HUES48 (cell line): ENCODE measurements around the gene DERL2.

Source experiments
- H3K27ac ChIP-seq: one replicate; pipeline ENCODE4 v1.7.0; 2013; ENCODE audit warnings: low read depth, low read length, inconsistent platforms
- H3K27me3 ChIP-seq: 2 replicates; pipeline ENCODE4 v1.6.1; 2013; ENCODE audit warnings: mild to moderate bottlenecking, low read length; ENCODE audit not compliant: control insufficient read depth, insufficient read depth
- H3K36me3 ChIP-seq: 2 replicates; pipeline ENCODE4 v1.6.1; 2013; ENCODE audit warnings: low read length; ENCODE audit not compliant: control insufficient read depth, insufficient read depth
- H3K4me1 ChIP-seq: 2 replicates; pipeline ENCODE4 v1.6.1; 2013; ENCODE audit warnings: mild to moderate bottlenecking, low read length; ENCODE audit not compliant: control insufficient read depth, insufficient read depth
- H3K4me3 ChIP-seq: 2 replicates; pipeline ENCODE4 v1.5.1; 2013; ENCODE audit warnings: mild to moderate bottlenecking, low read depth, low read length
- H3K9ac ChIP-seq: 2 replicates; pipeline ENCODE4 v1.6.1; 2013; ENCODE audit warnings: mild to moderate bottlenecking, low read depth, low read length, moderate library complexity
- H3K9me3 ChIP-seq: 2 replicates; pipeline ENCODE4 v1.6.1; 2013; ENCODE audit warnings: low read length; ENCODE audit not compliant: control insufficient read depth, insufficient read depth

Gene DERL2

GRCh38 chr17:5472511-5472910 is 13.5 kb downstream of the DERL2 start:
- no peaks in the 10 kb centered on the region for H3K4me1 ChIP-seq
- H3K36me3 ChIP-seq: peaks cover 52% of the 10 kb centered on the region
- no peak overlapping the region for H3K4me3 ChIP-seq
- H3K27ac ChIP-seq: no peak overlapping the region
- no peaks in the 10 kb centered on the region for H3K27me3 ChIP-seq
- H3K9ac ChIP-seq: no peak overlapping the region
- H3K9me3 ChIP-seq: no peaks in the 10 kb centered on the region

- Histone ChIP-seq H3K36me3 (peaks cover 23% of the 10 kb centered on the region), H3K4me1 (peaks cover 6% of the 10 kb centered on the region), H3K9me3 (no peaks in the 10 kb centered on the region), H3K27me3 (no peaks in the 10 kb centered on the region), H3K9ac (peak overlapping the region; percentile 78), H3K4me3 (peak overlapping the region; percentile 91), H3K27ac (peak overlapping the region; percentile 83)
These were observed 17.9 kb downstream of the DERL2 start for GRCh38 chr17:5468075-5468473.

DNA sequence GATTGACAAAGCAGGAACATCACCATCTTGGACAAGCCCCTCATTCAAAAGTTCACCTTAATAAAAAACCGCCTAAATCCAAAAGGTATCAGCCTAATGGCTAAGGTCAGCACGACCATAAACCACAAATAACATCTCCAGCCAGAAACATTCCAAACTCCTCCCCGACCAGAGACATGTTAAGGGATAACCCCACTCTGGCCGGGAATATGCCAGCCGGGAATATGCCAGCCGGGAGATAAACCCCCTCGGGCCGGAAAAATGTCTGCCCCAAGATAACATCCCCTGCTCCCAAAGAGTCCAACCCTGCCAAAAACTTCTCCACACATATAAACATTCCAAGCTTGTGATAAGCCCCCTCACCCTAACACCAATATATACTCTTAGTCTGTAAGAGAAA is 18.6 kb downstream of the DERL2 start:
- Histone ChIP-seq H3K9me3 (no peaks in the 10 kb centered on the region), H3K4me3 (peak overlapping the region; percentile 91), H3K27me3 (no peaks in the 10 kb centered on the region), H3K36me3 (peaks cover 22% of the 10 kb centered on the region), H3K27ac (no peak overlapping the region), H3K9ac (peak overlapping the region; percentile 78; the same call in 1 of the 2 replicates), H3K4me1 (peaks cover 6% of the 10 kb centered on the region)

DNA sequence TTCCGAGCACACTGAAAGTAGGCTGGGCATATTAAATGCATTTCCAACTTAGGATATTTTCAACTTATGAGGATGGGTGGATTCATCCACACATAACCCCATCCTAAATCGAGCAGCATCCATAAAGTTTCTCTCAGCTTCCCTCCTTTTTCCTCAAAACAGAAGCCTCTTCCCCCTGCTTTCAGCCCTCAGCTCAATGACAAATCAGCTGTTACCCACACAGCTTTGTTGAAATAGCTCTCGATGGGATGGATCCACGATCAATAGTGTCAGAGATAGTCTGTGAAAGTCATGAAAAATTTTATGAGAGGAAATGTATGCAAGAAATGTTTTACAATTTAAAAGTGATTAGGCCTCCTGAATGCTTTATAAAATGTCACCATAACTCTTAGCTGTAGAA is 19.7 kb downstream of the DERL2 start:
- peak overlapping the region; percentile 91 for H3K4me3 ChIP-seq
- H3K27me3 ChIP-seq: no peaks in the 10 kb centered on the region
- H3K36me3 ChIP-seq: peaks cover 22% of the 10 kb centered on the region
- no peak overlapping the region for H3K9ac ChIP-seq
- H3K9me3 ChIP-seq: no peaks in the 10 kb centered on the region
- H3K27ac ChIP-seq: no peak overlapping the region
- peaks cover 6% of the 10 kb centered on the region for H3K4me1 ChIP-seq

GRCh38 chr17:5464717-5465507 is 21.1 kb downstream of the DERL2 start:
- H3K36me3 ChIP-seq: peaks cover 35% of the 10 kb centered on the region
- no peak overlapping the region for H3K27ac ChIP-seq
- H3K4me1 ChIP-seq: peaks cover 6% of the 10 kb centered on the region
- H3K9me3 ChIP-seq: no peaks in the 10 kb centered on the region
- H3K4me3 ChIP-seq: no peak overlapping the region
- no peak overlapping the region for H3K9ac ChIP-seq
- H3K27me3 ChIP-seq: no peaks in the 10 kb centered on the region

- Histone ChIP-seq H3K4me1 (no peaks in the 10 kb centered on the region), H3K36me3 (peaks cover 92% of the 10 kb centered on the region), H3K4me3 (no peak overlapping the region), H3K9ac (no peak overlapping the region), H3K27ac (no peak overlapping the region), H3K27me3 (no peaks in the 10 kb centered on the region), H3K9me3 (no peaks in the 10 kb centered on the region)
These were observed 39.2 kb downstream of the DERL2 start for GRCh38 chr17:5446786-5447185.

GRCh38 chr17:5444209-5444608 is 41.8 kb downstream of the DERL2 start:
- no peak overlapping the region for H3K27ac ChIP-seq
- no peaks in the 10 kb centered on the region for H3K4me1 ChIP-seq
- H3K36me3 ChIP-seq: peaks cover 76% of the 10 kb centered on the region
- no peak overlapping the region for H3K9ac ChIP-seq
- no peaks in the 10 kb centered on the region for H3K9me3 ChIP-seq
- no peaks in the 10 kb centered on the region for H3K27me3 ChIP-seq
- H3K4me3 ChIP-seq: no peak overlapping the region

- H3K9me3 ChIP-seq: no peaks in the 10 kb centered on the region
- no peaks in the 10 kb centered on the region for H3K27me3 ChIP-seq
- H3K4me3 ChIP-seq: no peak overlapping the region
- no peaks in the 10 kb centered on the region for H3K4me1 ChIP-seq
- H3K27ac ChIP-seq: no peak overlapping the region
- peaks cover 71% of the 10 kb centered on the region for H3K36me3 ChIP-seq
- H3K9ac ChIP-seq: no peak overlapping the region
These were observed 42.2 kb downstream of the DERL2 start for GRCh38 chr17:5443728-5444127.

- H3K4me1 ChIP-seq: no peaks in the 10 kb centered on the region; the same call in 1 of the 2 replicates
- no peaks in the 10 kb centered on the region for H3K27me3 ChIP-seq
- peak overlapping the region; percentile 66 for H3K27ac ChIP-seq
- no peak overlapping the region for H3K9ac ChIP-seq
- H3K36me3 ChIP-seq: peaks cover 65% of the 10 kb centered on the region
- H3K4me3 ChIP-seq: peak overlapping the region; percentile 98
- H3K9me3 ChIP-seq: no peaks in the 10 kb centered on the region
These were observed 46.6 kb downstream of the DERL2 start for GRCh38 chr17:5439446-5439764.

DNA sequence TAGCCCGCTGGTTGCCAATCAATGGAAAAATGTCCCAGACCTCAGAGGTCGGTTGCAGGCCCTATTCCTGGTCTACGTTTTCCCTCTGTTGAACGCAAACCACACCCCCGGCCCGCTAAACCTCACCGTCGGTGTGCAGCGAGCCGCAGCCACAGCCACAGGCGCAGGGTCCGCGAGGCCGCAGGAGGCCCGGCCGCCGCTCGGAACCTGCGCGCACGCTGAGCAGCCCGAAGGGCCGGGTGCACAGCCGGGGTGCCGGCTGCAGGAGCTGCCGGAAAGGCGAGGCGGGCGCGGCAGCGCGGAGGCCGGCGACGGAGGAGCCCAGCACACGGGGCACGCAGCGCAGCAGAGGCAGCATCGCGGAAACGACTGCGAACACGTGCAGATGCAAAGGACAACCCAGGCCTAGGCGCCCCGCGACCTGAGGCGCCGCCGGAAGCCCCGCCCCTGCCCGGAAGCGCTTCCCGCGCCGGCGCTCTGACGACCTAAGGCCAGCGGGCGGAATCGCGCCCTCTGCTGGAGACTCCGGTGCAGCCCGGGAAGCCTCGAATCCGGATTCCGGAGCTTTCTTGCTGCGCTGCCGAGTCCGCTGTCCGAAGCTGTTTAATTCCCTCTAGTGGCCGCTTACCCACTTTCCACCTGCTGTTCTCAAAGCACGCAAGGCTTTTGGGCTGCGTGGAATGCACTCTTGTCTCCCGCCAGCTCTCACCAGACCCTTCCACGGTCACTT is 47.1 kb downstream of the DERL2 start, which contains the start of gene C1QBP:
C1QBP (minus strand) TSS at position 440 of the 730 bp plus-strand sequence; CDS start at position 358, 82 bp downstream.
- H3K27ac ChIP-seq: peak within 1 kb of the TSS; percentile 66
- no peaks in the 10 kb centered on the region for H3K9me3 ChIP-seq
- no peaks in the 10 kb centered on the region; the same call in 1 of the 2 replicates for H3K4me1 ChIP-seq
- peak within 1 kb of the TSS; percentile 91 for H3K9ac ChIP-seq
- H3K36me3 ChIP-seq: peaks cover 64% of the 10 kb centered on the region
- no peaks in the 10 kb centered on the region for H3K27me3 ChIP-seq
- H3K4me3 ChIP-seq: peak within 1 kb of the TSS; percentile 98

DNA sequence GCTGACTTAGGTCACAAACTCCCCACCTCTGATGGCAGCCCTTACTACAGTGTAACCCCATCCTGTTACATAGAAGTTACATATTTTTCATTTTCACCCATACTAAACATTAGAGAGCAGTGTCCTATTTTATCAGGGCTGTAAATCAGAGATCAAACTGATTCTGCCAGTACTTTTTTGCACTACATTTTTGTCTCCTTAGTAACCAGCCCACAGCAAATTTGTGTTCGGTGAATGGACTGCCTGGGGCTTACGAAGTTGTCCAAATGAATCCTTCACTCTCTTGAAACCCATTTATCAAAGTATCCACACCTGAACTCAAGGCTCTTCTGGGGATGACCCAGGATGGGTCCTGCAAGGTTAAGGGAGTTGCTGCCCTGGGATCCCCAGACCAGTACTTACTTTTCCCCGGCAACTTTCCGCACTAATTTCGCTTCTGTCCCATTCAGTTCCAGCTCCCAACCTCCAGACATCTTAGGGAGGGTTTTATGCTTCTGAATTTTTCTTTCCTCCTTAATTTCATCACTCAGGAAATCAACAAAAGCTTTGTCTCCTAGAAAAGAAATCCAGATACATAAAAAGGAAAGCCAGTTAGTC is 48.2 kb downstream of the DERL2 start:
- Histone ChIP-seq H3K36me3 (peaks cover 66% of the 10 kb centered on the region), H3K4me1 (no peaks in the 10 kb centered on the region; the same call in 1 of the 2 replicates), H3K27ac (no peak overlapping the region), H3K9me3 (no peaks in the 10 kb centered on the region), H3K27me3 (no peaks in the 10 kb centered on the region), H3K4me3 (peak overlapping the region; percentile 98), H3K9ac (peak overlapping the region; percentile 91)
